Bronchial epithelial cell (primary cell): Measurements from ENCODE around the gene TCF4. TPM values are rescaled to one million over a fixed set of nuclear protein-coding genes. Genes with fewer than 3 reads are reported as not detected.

Source experiments
- DNase-seq: peaks from one replicate; pipeline ENCODE4 v3.0.0-alpha.2; 2010; ENCODE audit warnings: low read depth
- FAIRE-seq: peaks from 2 replicates; lab custom pipeline; 2011; peaks lifted over from hg19 to GRCh38; lab: Jason Lieb, UNC
- H3K27me3 ChIP-seq: 2 replicates; pipeline ENCODE4 v1.5.1; 2011; ENCODE audit warnings: low read length; ENCODE audit not compliant: control insufficient read depth, insufficient read depth
- H3K36me3 ChIP-seq: 2 replicates; pipeline ENCODE4 v1.5.1; 2011; ENCODE audit warnings: low read length; ENCODE audit not compliant: control insufficient read depth, insufficient read depth
- H3K4me3 ChIP-seq: 2 replicates; pipeline ENCODE4 v1.5.1; 2011; ENCODE audit warnings: mild to moderate bottlenecking, low read depth, low read length, control low read depth
- CTCF ChIP-seq: IDR thresholded peaks from 2 replicates; pipeline ENCODE4 v1.5.1; 2011; ENCODE audit warnings: mild to moderate bottlenecking, moderate library complexity, low read length, control low read depth, inconsistent platforms; ENCODE audit not compliant: insufficient read depth, severe bottlenecking
- total RNA-seq: library from RNA; depleted of rRNA; stranded (reverse); fragments of >200 nt; gene quantifications from 2 replicates; pipeline ENCODE4 v1.2.1, GENCODE V29; 2014

TCF4 gene
- total RNA-seq, 1 donor from 2014 or later, result 10.0 TPM

GRCh38 chr18:55509631-55510324 is 78.2 kb downstream of the TCF4 start:
- no peak overlapping the region for H3K4me3 ChIP-seq

GRCh38 chr18:55508651-55509050 is 79.3 kb downstream of the TCF4 start:
- no peak for TF ChIP-seq CTCF
- Histone ChIP-seq H3K36me3 (no peaks in the 10 kb centered on the region), H3K4me3 (no peak overlapping the region), H3K27me3 (no peaks in the 10 kb centered on the region)
- no peak for FAIRE-seq
- no peak for DNase-seq

More at GRCh38 chr18:55509631-55510324, 78.2 kb downstream of the TCF4 start:
- no peaks in the 10 kb centered on the region for H3K36me3 ChIP-seq
- no peaks in the 10 kb centered on the region for H3K27me3 ChIP-seq
- no peak for TF ChIP-seq CTCF
- DNase-seq (peak; percentile 83), FAIRE-seq (no peak)

GRCh38 chr18:55506074-55506473 is 81.9 kb downstream of the TCF4 start:
- FAIRE-seq (no peak), DNase-seq (no peak)
- TF ChIP-seq CTCF, result no peak

GRCh38 chr18:55504808-55505207 is 83.2 kb downstream of the TCF4 start:
- no peak for DNase-seq
- H3K27me3 ChIP-seq, result no peaks in the 10 kb centered on the region
- no peaks in the 10 kb centered on the region for H3K36me3 ChIP-seq
- no peak overlapping the region for H3K4me3 ChIP-seq
- FAIRE-seq, result no peak
- TF ChIP-seq CTCF, result no peak

More at GRCh38 chr18:55506074-55506473, 81.9 kb downstream of the TCF4 start:
- H3K4me3 ChIP-seq, result no peak overlapping the region
- H3K27me3 ChIP-seq, result no peaks in the 10 kb centered on the region
- H3K36me3 ChIP-seq, result no peaks in the 10 kb centered on the region

- Histone ChIP-seq H3K36me3 (no peaks in the 10 kb centered on the region), H3K27me3 (no peaks in the 10 kb centered on the region), H3K4me3 (no peak overlapping the region)
- TF ChIP-seq CTCF, result no peak
- FAIRE-seq (no peak), DNase-seq (no peak)
These were observed 84.7 kb downstream of the TCF4 start for GRCh38 chr18:55503167-55503820.
